Measurements from ENCODE around the gene AUTS2.

DNA sequence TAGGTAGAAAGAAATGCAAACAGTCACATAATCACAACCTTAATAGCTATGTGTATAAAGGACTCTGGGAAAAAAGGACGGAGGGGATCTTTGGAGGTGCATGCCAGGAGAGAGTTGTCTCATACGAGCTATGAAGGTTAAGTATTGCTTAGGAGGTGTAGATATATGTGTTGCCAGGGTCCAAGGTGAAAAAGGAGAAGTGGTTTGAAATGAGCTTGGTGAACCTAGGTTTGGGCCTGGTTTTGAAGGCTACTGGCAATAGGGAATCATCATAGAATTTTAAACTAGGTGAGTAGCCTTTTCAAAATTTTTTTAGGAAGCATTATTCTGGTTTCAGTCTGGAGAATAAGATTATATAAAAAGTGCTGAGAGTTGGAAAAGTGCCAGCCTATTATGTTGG is 336.8 kb downstream of the AUTS2 start:
- TF ChIP-seq POLR2A (IDR thresholded peaks at IDR 0.05) (no peak), CTCF (IDR thresholded peaks at IDR 0.05) (no peak)
